NCI-H187 (cell line): Measurements from ENCODE around the gene INO80.

Experiments used
- DNase-seq, 2 experiments: peaks; one replicate each; lab custom pipeline; 2025; lab: John Stamatoyannopoulos, UW

The INO80 gene

GRCh38 chr15:41043276-41043951, 72.7 kb downstream of the INO80 start:
- DNase-seq, result no peak

GRCh38 chr15:41042851-41043250, 73.2 kb downstream of the INO80 start:
- no peak for DNase-seq

GRCh38 chr15:41039121-41039520, 77.0 kb downstream of the INO80 start:
- DNase-seq, result no peak

GRCh38 chr15:41032079-41032328, 84.1 kb downstream of the INO80 start:
- no peak for DNase-seq

- DNase-seq, result no peak
These were observed 84.6 kb downstream of the INO80 start for GRCh38 chr15:41031232-41032078.

GRCh38 chr15:41028853-41029252, 87.2 kb downstream of the INO80 start:
- no peak for DNase-seq

- DNase-seq, result no peak
These were observed 90.7 kb downstream of the INO80 start for GRCh38 chr15:41025393-41025792.

- no peak for DNase-seq
These were observed 91.2 kb downstream of the INO80 start for GRCh38 chr15:41024885-41025284.

GRCh38 chr15:41024131-41024530, 91.9 kb downstream of the INO80 start:
- no peak for DNase-seq

GRCh38 chr15:41022487-41023090, 93.5 kb downstream of the INO80 start:
- DNase-seq, result no peak

- DNase-seq, result no peak
These were observed 95.3 kb downstream of the INO80 start for GRCh38 chr15:41020829-41021228.

- no peak for DNase-seq
These were observed 95.8 kb downstream of the INO80 start for GRCh38 chr15:41020311-41020710.

- no peak for DNase-seq
These were observed 96.9 kb downstream of the INO80 start for GRCh38 chr15:41019174-41019573.

GRCh38 chr15:41018534-41018933, 97.5 kb downstream of the INO80 start:
- DNase-seq, result no peak

GRCh38 chr15:41017066-41017735, 98.9 kb downstream of the INO80 start:
- no peak for DNase-seq

- no peak for DNase-seq
These were observed 102.2 kb downstream of the INO80 start for GRCh38 chr15:41013691-41014414.

GRCh38 chr15:41011055-41011815, 104.8 kb downstream of the INO80 start:
- DNase-seq, result no peak

- DNase-seq, result no peak
These were observed 105.7 kb downstream of the INO80 start for GRCh38 chr15:41010345-41010744.

- no peak for DNase-seq
These were observed 109.6 kb downstream of the INO80 start for GRCh38 chr15:41006479-41006878.

- DNase-seq, result no peak
These were observed 111.6 kb downstream of the INO80 start for GRCh38 chr15:41004490-41004889.

GRCh38 chr15:41001524-41002214, 114.4 kb downstream of the INO80 start:
- no peak for DNase-seq
